ENCODE data around the gene COL19A1.

COL19A1 gene

GRCh38 chr6:70060680-70061079, 194.3 kb downstream of the COL19A1 start:
- H3K27ac ChIP-seq (ENCODE audit: low read depth, low read length): no peak overlapping the region

GRCh38 chr6:70061546-70061945, 195.2 kb downstream of the COL19A1 start:
- Histone ChIP-seq H3K36me3 (ENCODE audit: control insufficient read depth, insufficient read depth, low read length) (no peaks in the 10 kb centered on the region), H3K27ac (ENCODE audit: low read depth, low read length) (no peak overlapping the region), H3K27me3 (ENCODE audit: control insufficient read depth, insufficient read depth, low read length) (no peaks in the 10 kb centered on the region), H3K4me3 (ENCODE audit: low read depth, low read length) (no peak overlapping the region), H3K4me1 (ENCODE audit: control insufficient read depth, insufficient read depth, low read length) (no peaks in the 10 kb centered on the region), H3K9ac (ENCODE audit: low read depth, low read length) (no peak overlapping the region), H3K9me3 (ENCODE audit: control insufficient read depth, insufficient read depth, low read length) (no peaks in the 10 kb centered on the region)

More at GRCh38 chr6:70060680-70061079, 194.3 kb downstream of the COL19A1 start:
- no peak overlapping the region for H3K9ac ChIP-seq (ENCODE audit: low read depth, low read length)
- H3K4me3 ChIP-seq (ENCODE audit: low read depth, low read length): no peak overlapping the region
- no peaks in the 10 kb centered on the region for H3K9me3 ChIP-seq (ENCODE audit: control insufficient read depth, insufficient read depth, low read length)
- H3K36me3 ChIP-seq (ENCODE audit: control insufficient read depth, insufficient read depth, low read length): no peaks in the 10 kb centered on the region
- H3K4me1 ChIP-seq (ENCODE audit: control insufficient read depth, insufficient read depth, low read length): no peaks in the 10 kb centered on the region
- H3K27me3 ChIP-seq (ENCODE audit: control insufficient read depth, insufficient read depth, low read length): no peaks in the 10 kb centered on the region

DNA sequence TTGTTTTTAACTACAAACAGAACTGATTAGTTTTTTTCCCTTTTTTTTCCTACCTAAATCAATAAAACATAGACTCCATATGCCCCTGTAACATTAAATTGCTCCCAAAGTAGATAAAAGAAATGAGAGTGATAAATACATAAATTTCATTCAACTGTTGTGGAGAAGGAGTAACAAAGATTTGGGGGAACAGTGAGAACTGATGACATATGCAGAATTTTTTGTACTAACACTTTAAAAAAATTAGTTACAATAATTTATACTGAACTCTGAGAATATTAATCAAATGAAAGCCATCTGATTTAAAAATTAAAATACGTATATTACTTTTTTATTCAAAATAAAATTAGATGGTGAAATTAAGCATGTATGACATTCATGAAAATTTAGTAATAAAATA, 195.7 kb downstream of the COL19A1 start:
- Histone ChIP-seq H3K9ac (ENCODE audit: low read depth, low read length) (no peak overlapping the region), H3K27me3 (ENCODE audit: control insufficient read depth, insufficient read depth, low read length) (no peaks in the 10 kb centered on the region), H3K36me3 (ENCODE audit: control insufficient read depth, insufficient read depth, low read length) (no peaks in the 10 kb centered on the region), H3K4me3 (ENCODE audit: low read depth, low read length) (no peak overlapping the region), H3K9me3 (ENCODE audit: control insufficient read depth, insufficient read depth, low read length) (no peaks in the 10 kb centered on the region), H3K4me1 (ENCODE audit: control insufficient read depth, insufficient read depth, low read length) (no peaks in the 10 kb centered on the region), H3K27ac (ENCODE audit: low read depth, low read length) (no peak overlapping the region)

DNA sequence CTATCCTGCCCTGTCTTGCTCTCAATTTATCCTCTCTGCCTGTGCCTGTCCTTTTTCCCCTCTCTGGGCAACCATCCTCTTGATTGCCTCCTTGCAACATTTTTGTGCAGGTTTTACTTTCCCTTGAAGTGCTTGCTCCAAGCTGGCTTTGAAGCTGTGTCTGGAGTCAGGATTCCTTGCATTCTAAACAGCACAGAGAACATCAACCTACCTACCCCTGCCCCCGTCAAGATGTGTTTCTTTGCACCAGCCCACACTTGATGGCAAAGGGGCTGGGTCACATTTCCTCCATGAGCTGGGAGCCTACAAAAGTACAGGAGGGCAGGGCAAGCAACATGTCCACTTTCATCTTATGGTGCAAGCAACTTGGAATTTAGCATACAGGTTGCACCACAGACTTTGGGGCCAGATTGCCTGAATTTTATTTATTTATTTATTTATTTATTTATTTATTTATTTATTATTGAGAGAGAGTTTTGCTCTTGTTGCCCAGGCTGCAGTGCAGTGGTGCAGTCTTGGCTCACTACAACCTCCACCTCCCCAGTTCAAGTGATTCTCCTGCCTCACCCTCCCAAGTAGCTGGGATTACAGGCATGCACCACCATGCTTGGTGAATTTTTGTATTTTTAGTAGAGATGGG, 206.3 kb downstream of the COL19A1 start:
- Histone ChIP-seq H3K4me1 (ENCODE audit: control insufficient read depth, insufficient read depth, low read length) (no peaks in the 10 kb centered on the region), H3K9me3 (ENCODE audit: control insufficient read depth, insufficient read depth, low read length) (no peaks in the 10 kb centered on the region), H3K27me3 (ENCODE audit: control insufficient read depth, insufficient read depth, low read length) (no peaks in the 10 kb centered on the region)

GRCh38 chr6:70073637-70074036, 207.3 kb downstream of the COL19A1 start:
- no peak overlapping the region for H3K9ac ChIP-seq (ENCODE audit: low read depth, low read length)
- no peaks in the 10 kb centered on the region for H3K9me3 ChIP-seq (ENCODE audit: control insufficient read depth, insufficient read depth, low read length)
- H3K27me3 ChIP-seq (ENCODE audit: control insufficient read depth, insufficient read depth, low read length): no peaks in the 10 kb centered on the region
- H3K4me3 ChIP-seq (ENCODE audit: low read depth, low read length): no peak overlapping the region
- no peaks in the 10 kb centered on the region for H3K4me1 ChIP-seq (ENCODE audit: control insufficient read depth, insufficient read depth, low read length)
- no peaks in the 10 kb centered on the region for H3K36me3 ChIP-seq (ENCODE audit: control insufficient read depth, insufficient read depth, low read length)
- no peak overlapping the region for H3K27ac ChIP-seq (ENCODE audit: low read depth, low read length)

More for the DNA sequence above, 206.3 kb downstream of the COL19A1 start:
- no peak overlapping the region for H3K27ac ChIP-seq (ENCODE audit: low read depth, low read length)
- H3K4me3 ChIP-seq (ENCODE audit: low read depth, low read length): no peak overlapping the region
- H3K9ac ChIP-seq (ENCODE audit: low read depth, low read length): no peak overlapping the region
- no peaks in the 10 kb centered on the region for H3K36me3 ChIP-seq (ENCODE audit: control insufficient read depth, insufficient read depth, low read length)

DNA sequence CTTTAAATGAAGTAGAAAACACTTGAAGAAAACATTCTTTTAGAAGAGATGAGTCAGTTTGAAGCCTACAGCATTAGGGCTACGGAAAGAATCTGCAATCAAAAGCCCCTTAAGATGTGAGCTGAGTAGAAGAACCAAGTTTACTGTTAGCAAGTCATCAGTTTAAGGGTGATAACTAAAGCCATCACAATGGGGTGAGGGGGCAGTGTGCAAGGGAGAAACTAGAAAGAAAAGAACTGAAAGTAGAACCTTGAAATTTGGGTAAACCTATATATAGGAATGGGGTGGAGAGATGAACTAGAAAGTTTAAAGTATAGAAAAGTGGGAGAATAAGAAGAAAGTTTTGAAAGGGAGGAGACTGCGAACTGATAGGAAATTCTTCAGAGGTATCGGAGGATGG, 212.9 kb downstream of the COL19A1 start:
- H3K27me3 ChIP-seq (ENCODE audit: control insufficient read depth, insufficient read depth, low read length): no peaks in the 10 kb centered on the region
- peaks cover 16% of the 10 kb centered on the region for H3K4me1 ChIP-seq (ENCODE audit: control insufficient read depth, insufficient read depth, low read length)
- no peaks in the 10 kb centered on the region for H3K36me3 ChIP-seq (ENCODE audit: control insufficient read depth, insufficient read depth, low read length)
- H3K9ac ChIP-seq (ENCODE audit: low read depth, low read length): no peak overlapping the region
- no peaks in the 10 kb centered on the region for H3K9me3 ChIP-seq (ENCODE audit: control insufficient read depth, insufficient read depth, low read length)
- no peak overlapping the region for H3K27ac ChIP-seq (ENCODE audit: low read depth, low read length)
- H3K4me3 ChIP-seq (ENCODE audit: low read depth, low read length): no peak overlapping the region

DNA sequence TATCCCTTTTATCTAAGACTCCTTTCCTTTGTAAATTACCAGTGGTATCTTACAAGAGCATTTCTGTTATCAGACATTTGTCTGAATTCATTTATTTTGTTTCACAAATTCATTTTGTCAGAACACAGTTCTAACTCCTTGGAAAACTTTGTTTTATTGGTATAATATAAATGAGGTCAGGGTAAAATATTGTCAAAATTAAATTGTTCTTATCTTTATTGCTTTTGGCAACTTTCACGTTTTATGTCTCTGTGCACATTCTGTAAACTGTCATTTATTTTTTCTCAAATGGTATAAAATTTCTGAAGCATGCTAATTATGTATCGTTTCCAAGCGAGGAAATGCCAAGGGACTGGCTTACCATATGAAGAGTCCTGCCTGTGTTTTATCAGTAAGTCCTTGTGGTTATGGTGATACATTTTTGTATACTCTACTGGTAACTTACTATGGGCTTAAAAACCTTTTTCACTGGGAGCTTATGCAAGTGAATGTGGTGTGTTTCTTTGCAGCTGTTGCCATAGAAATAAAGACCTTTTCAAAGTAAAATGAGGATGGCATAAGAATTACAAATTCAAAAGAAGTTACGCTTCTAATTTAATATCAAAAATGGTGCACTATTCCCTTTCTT, 214.2 kb downstream of the COL19A1 start:
- Histone ChIP-seq H3K27me3 (ENCODE audit: control insufficient read depth, insufficient read depth, low read length) (no peaks in the 10 kb centered on the region), H3K4me1 (ENCODE audit: control insufficient read depth, insufficient read depth, low read length) (peaks cover 16% of the 10 kb centered on the region), H3K4me3 (ENCODE audit: low read depth, low read length) (peak overlapping the region; percentile 32; the same call in 1 of the 2 replicates), H3K27ac (ENCODE audit: low read depth, low read length) (no peak overlapping the region), H3K9ac (ENCODE audit: low read depth, low read length) (no peak overlapping the region), H3K36me3 (ENCODE audit: control insufficient read depth, insufficient read depth, low read length) (no peaks in the 10 kb centered on the region), H3K9me3 (ENCODE audit: control insufficient read depth, insufficient read depth, low read length) (no peaks in the 10 kb centered on the region)

DNA sequence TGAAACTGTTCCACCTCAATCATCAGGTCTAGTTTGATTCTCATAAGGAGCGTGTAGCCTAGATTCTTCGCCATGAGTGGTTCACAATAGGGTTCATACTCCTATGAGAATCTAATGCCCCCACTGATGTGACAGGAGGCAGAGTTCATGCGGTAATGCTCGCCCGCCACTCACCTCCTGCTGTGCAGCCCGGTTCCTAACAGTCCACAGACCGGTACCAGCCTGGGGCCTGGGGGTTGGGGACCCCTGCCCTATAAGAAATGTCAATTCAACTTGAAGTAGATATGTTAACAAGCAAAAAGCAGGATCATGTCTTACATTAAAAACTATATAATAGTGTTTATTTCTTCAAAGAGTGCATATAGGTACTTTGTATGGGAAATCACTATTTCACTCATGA, 216.5 kb downstream of the COL19A1 start:
- no peak overlapping the region for H3K27ac ChIP-seq (ENCODE audit: low read depth, low read length)
- no peaks in the 10 kb centered on the region for H3K9me3 ChIP-seq (ENCODE audit: control insufficient read depth, insufficient read depth, low read length)
- H3K27me3 ChIP-seq (ENCODE audit: control insufficient read depth, insufficient read depth, low read length): no peaks in the 10 kb centered on the region
- no peak overlapping the region for H3K9ac ChIP-seq (ENCODE audit: low read depth, low read length)
- peaks cover 16% of the 10 kb centered on the region for H3K4me1 ChIP-seq (ENCODE audit: control insufficient read depth, insufficient read depth, low read length)
- H3K36me3 ChIP-seq (ENCODE audit: control insufficient read depth, insufficient read depth, low read length): no peaks in the 10 kb centered on the region
- H3K4me3 ChIP-seq (ENCODE audit: low read depth, low read length): no peak overlapping the region

DNA sequence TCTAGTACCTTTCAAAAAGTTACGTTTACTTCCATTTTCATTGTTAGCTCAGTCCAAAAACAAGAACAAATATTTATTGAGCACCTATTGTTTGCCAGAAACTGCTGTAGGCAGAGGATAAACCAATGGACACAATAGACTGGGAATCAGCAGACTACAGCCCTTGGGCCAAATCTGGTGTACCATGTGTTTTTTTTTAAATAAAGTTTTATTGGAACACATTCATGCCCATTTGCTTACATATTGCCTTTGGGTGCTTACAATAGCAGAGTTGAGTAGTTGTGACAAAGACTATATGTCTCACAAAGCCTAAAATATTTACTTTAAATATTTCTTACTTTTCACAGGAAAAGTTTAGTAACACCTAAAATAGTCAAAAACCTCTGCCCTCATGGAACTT, 220.4 kb downstream of the COL19A1 start:
- no peaks in the 10 kb centered on the region for H3K27me3 ChIP-seq (ENCODE audit: control insufficient read depth, insufficient read depth, low read length)
- H3K27ac ChIP-seq (ENCODE audit: low read depth, low read length): no peak overlapping the region
- no peaks in the 10 kb centered on the region for H3K9me3 ChIP-seq (ENCODE audit: control insufficient read depth, insufficient read depth, low read length)
- no peaks in the 10 kb centered on the region for H3K4me1 ChIP-seq (ENCODE audit: control insufficient read depth, insufficient read depth, low read length)
- H3K4me3 ChIP-seq (ENCODE audit: low read depth, low read length): no peak overlapping the region
- no peak overlapping the region for H3K9ac ChIP-seq (ENCODE audit: low read depth, low read length)
- H3K36me3 ChIP-seq (ENCODE audit: control insufficient read depth, insufficient read depth, low read length): no peaks in the 10 kb centered on the region

DNA sequence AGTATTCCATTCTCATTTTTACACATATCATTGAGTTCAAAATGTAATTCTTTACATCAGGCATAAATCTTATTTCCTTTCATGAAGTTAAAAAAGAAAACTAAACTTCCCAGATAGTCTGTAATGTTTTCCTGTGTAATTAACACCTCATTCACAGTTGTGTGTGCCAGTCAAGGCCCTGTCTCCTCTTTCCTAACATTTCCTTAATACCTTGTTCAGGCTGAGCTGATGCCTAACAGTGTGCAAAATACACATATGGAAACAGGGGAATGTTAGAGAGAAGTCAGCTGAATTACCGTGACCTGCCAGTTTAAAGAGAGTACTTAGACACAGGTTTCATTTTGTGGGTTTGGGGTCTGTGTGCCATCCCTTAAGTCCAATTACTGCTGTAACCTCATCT, 227.8 kb downstream of the COL19A1 start:
- no peak overlapping the region for H3K9ac ChIP-seq (ENCODE audit: low read depth, low read length)
- no peak overlapping the region for H3K27ac ChIP-seq (ENCODE audit: low read depth, low read length)
- H3K27me3 ChIP-seq (ENCODE audit: control insufficient read depth, insufficient read depth, low read length): no peaks in the 10 kb centered on the region
- no peaks in the 10 kb centered on the region for H3K9me3 ChIP-seq (ENCODE audit: control insufficient read depth, insufficient read depth, low read length)
- H3K4me3 ChIP-seq (ENCODE audit: low read depth, low read length): no peak overlapping the region
- no peaks in the 10 kb centered on the region for H3K36me3 ChIP-seq (ENCODE audit: control insufficient read depth, insufficient read depth, low read length)
- H3K4me1 ChIP-seq (ENCODE audit: control insufficient read depth, insufficient read depth, low read length): no peaks in the 10 kb centered on the region

GRCh38 chr6:70099732-70100131, 233.4 kb downstream of the COL19A1 start:
- no peaks in the 10 kb centered on the region for H3K36me3 ChIP-seq (ENCODE audit: control insufficient read depth, insufficient read depth, low read length)
- no peaks in the 10 kb centered on the region for H3K9me3 ChIP-seq (ENCODE audit: control insufficient read depth, insufficient read depth, low read length)
- H3K4me3 ChIP-seq (ENCODE audit: low read depth, low read length): no peak overlapping the region
- H3K4me1 ChIP-seq (ENCODE audit: control insufficient read depth, insufficient read depth, low read length): no peaks in the 10 kb centered on the region
- no peaks in the 10 kb centered on the region for H3K27me3 ChIP-seq (ENCODE audit: control insufficient read depth, insufficient read depth, low read length)
- H3K27ac ChIP-seq (ENCODE audit: low read depth, low read length): no peak overlapping the region
- H3K9ac ChIP-seq (ENCODE audit: low read depth, low read length): no peak overlapping the region

Data from HUES48 (cell line).